ENCODE measurements around the gene RPL28.

The RPL28 gene

GRCh38 chr19:55347442-55348009 lies 38.2 kb upstream of the RPL28 start:
- no peak for TF ChIP-seq GATA3 (IDR thresholded peaks at IDR 0.05; ENCODE audit: low read depth, low read length)
- no peak for TF ChIP-seq GATA2 (IDR thresholded peaks at IDR 0.05; ENCODE audit: low read depth, low read length)

GRCh38 chr19:55348317-55349034 lies 37.3 kb upstream of the RPL28 start:
- TF ChIP-seq GATA3 (IDR thresholded peaks at IDR 0.05; ENCODE audit: low read depth, low read length) (no peak), GATA2 (IDR thresholded peaks at IDR 0.05; ENCODE audit: low read depth, low read length) (no peak)

GRCh38 chr19:55350620-55351315 lies 35.0 kb upstream of the RPL28 start:
- TF ChIP-seq GATA3 (IDR thresholded peaks at IDR 0.05; ENCODE audit: low read depth, low read length) (no peak), GATA2 (IDR thresholded peaks at IDR 0.05; ENCODE audit: low read depth, low read length) (no peak)

- no peak for TF ChIP-seq GATA2 (IDR thresholded peaks at IDR 0.05; ENCODE audit: low read depth, low read length)
- TF ChIP-seq GATA3 (IDR thresholded peaks at IDR 0.05; ENCODE audit: low read depth, low read length): no peak
Measured at GRCh38 chr19:55352040-55352439, 33.7 kb upstream of the RPL28 start.

- TF ChIP-seq GATA3 (IDR thresholded peaks at IDR 0.05; ENCODE audit: low read depth, low read length) (no peak), GATA2 (IDR thresholded peaks at IDR 0.05; ENCODE audit: low read depth, low read length) (no peak)
Measured at GRCh38 chr19:55352549-55353145, 33.1 kb upstream of the RPL28 start.

- TF ChIP-seq GATA3 (IDR thresholded peaks at IDR 0.05; ENCODE audit: low read depth, low read length) (no peak), GATA2 (IDR thresholded peaks at IDR 0.05; ENCODE audit: low read depth, low read length) (no peak)
Measured at GRCh38 chr19:55353356-55353802, 32.4 kb upstream of the RPL28 start.

GRCh38 chr19:55353803-55354697 lies 31.7 kb upstream of the RPL28 start:
- TF ChIP-seq GATA3 (IDR thresholded peaks at IDR 0.05; ENCODE audit: low read depth, low read length): no peak
- TF ChIP-seq GATA2 (IDR thresholded peaks at IDR 0.05; ENCODE audit: low read depth, low read length): no peak

- TF ChIP-seq GATA2 (IDR thresholded peaks at IDR 0.05; ENCODE audit: low read depth, low read length): no peak
- TF ChIP-seq GATA3 (IDR thresholded peaks at IDR 0.05; ENCODE audit: low read depth, low read length): no peak
Measured at GRCh38 chr19:55354698-55355212, 31.0 kb upstream of the RPL28 start, which contains the start of gene COX6B2. Gene COX6B2 (minus strand): TSS chr19:55354719. CDS start chr19:55354521, 198 bp downstream.

GRCh38 chr19:55355213-55355821 lies 30.4 kb upstream of the RPL28 start:
- TF ChIP-seq GATA2 (IDR thresholded peaks at IDR 0.05; ENCODE audit: low read depth, low read length) (no peak), GATA3 (IDR thresholded peaks at IDR 0.05; ENCODE audit: low read depth, low read length) (no peak)

- TF ChIP-seq GATA3 (IDR thresholded peaks at IDR 0.05; ENCODE audit: low read depth, low read length): no peak
- TF ChIP-seq GATA2 (IDR thresholded peaks at IDR 0.05; ENCODE audit: low read depth, low read length): no peak
Measured at GRCh38 chr19:55358493-55358892, 27.2 kb upstream of the RPL28 start.

GRCh38 chr19:55358943-55359908 lies 26.5 kb upstream of the RPL28 start:
- no peak for TF ChIP-seq GATA3 (IDR thresholded peaks at IDR 0.05; ENCODE audit: low read depth, low read length)
- no peak for TF ChIP-seq GATA2 (IDR thresholded peaks at IDR 0.05; ENCODE audit: low read depth, low read length)

- TF ChIP-seq GATA3 (IDR thresholded peaks at IDR 0.05; ENCODE audit: low read depth, low read length) (no peak), GATA2 (IDR thresholded peaks at IDR 0.05; ENCODE audit: low read depth, low read length) (no peak)
Measured at GRCh38 chr19:55360902-55361301, 24.8 kb upstream of the RPL28 start.
